HG03520 (cell line): ENCODE data around the gene LAMC2.
"Not testable (repeated sequence)": the region's sequence is repeated elsewhere in the genome, so short reads cannot be mapped to it uniquely, and the experiment has no call there.

Experiments
- ATAC-seq: cut with Tn5 transposase; IDR thresholded peaks from one replicate; pipeline ENCODE4 v1.9.1; 2021; ENCODE audit warnings: mild to moderate bottlenecking, moderate library complexity; ENCODE audit not compliant: unreplicated experiment

Gene LAMC2

GRCh38 chr1:183236158-183236725 lies 50.2 kb downstream of the LAMC2 start:
- no peak for ATAC-seq

- no peak for ATAC-seq
Observed at GRCh38 chr1:183237046-183237445, 51.0 kb downstream of the LAMC2 start.

- no peak for ATAC-seq
Observed at GRCh38 chr1:183238071-183238470, 52.0 kb downstream of the LAMC2 start.

GRCh38 chr1:183239220-183239742 lies 53.2 kb downstream of the LAMC2 start:
- ATAC-seq, result no peak

- no peak for ATAC-seq
Observed at GRCh38 chr1:183239793-183240525, 53.9 kb downstream of the LAMC2 start.

GRCh38 chr1:183240526-183240825 lies 54.4 kb downstream of the LAMC2 start:
- ATAC-seq, result no peak

GRCh38 chr1:183240853-183241252 lies 54.8 kb downstream of the LAMC2 start:
- ATAC-seq, result not testable (repeated sequence)

- no peak for ATAC-seq
Observed at GRCh38 chr1:183241471-183241870, 55.4 kb downstream of the LAMC2 start.

- ATAC-seq, result no peak
Observed at GRCh38 chr1:183242556-183242955, 56.5 kb downstream of the LAMC2 start.

- ATAC-seq, result no peak
Observed at GRCh38 chr1:183243161-183244050, 57.3 kb downstream of the LAMC2 start.

- no peak for ATAC-seq
Observed at GRCh38 chr1:183244466-183244865, 58.4 kb downstream of the LAMC2 start.

GRCh38 chr1:183245357-183245756 lies 59.3 kb downstream of the LAMC2 start:
- no peak for ATAC-seq

GRCh38 chr1:183246436-183246835 lies 60.4 kb downstream of the LAMC2 start:
- ATAC-seq, result no peak

GRCh38 chr1:183247066-183247465 lies 61.0 kb downstream of the LAMC2 start:
- no peak for ATAC-seq

- ATAC-seq, result no peak
Observed at GRCh38 chr1:183247484-183247883, 61.4 kb downstream of the LAMC2 start.

- ATAC-seq, result no peak
Observed at GRCh38 chr1:183247931-183248330, 61.9 kb downstream of the LAMC2 start.

GRCh38 chr1:183248989-183249691 lies 63.1 kb downstream of the LAMC2 start:
- no peak for ATAC-seq

- ATAC-seq, result no peak
Observed at GRCh38 chr1:183249941-183250452, 63.9 kb downstream of the LAMC2 start.

GRCh38 chr1:183251101-183251958 lies 65.3 kb downstream of the LAMC2 start:
- ATAC-seq, result no peak

- no peak for ATAC-seq
Observed at GRCh38 chr1:183251959-183252450, 65.9 kb downstream of the LAMC2 start.
